ENCODE results near the gene KLF12.

Gene KLF12

DNA sequence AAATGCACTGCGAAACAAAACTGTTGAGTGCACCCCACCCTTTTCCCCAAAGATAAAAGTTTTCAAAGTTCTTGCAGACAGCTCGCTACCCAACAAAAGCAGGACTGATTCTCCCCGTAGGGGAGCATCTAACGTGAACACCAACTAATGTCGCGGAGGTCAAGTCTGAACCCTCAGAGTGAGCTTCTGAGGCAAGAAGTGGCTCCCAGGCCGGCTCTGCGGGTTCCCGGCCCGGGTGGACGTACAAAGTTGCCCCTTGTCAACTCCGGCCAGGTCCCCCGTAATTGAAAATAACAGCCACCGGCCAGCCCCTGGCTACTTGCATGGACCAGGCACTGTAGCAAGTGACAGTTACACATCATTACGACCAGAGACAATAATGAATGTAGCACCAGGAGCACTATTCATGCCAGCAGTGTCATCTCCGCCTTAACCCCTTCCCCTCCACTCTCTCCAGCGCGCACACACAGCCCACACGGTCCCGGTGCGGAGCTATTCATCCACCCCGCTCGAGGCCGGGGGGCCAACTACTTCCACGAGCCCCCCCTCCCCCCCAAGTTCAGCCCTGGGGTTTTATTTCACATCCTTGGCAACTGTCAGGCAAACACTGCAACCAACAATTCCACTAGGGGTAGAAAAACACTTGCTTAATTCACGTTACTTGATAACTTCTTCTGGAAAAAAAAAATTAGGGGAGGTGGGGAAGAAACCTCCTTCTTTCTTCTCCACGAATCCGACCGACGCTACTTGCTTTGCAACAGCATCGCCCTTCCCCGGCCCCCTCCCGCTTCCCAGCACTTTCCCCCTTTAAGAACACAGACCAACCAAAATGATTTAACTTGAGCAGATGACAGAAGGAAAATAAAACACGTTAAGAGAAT is 1.2 kb downstream of the KLF12 start:
- H2AFZ ChIP-seq (ENCODE audit: low read depth, low read length, severe bottlenecking) = peak overlapping the region; percentile 76
- TF ChIP-seq, protein P1, sequence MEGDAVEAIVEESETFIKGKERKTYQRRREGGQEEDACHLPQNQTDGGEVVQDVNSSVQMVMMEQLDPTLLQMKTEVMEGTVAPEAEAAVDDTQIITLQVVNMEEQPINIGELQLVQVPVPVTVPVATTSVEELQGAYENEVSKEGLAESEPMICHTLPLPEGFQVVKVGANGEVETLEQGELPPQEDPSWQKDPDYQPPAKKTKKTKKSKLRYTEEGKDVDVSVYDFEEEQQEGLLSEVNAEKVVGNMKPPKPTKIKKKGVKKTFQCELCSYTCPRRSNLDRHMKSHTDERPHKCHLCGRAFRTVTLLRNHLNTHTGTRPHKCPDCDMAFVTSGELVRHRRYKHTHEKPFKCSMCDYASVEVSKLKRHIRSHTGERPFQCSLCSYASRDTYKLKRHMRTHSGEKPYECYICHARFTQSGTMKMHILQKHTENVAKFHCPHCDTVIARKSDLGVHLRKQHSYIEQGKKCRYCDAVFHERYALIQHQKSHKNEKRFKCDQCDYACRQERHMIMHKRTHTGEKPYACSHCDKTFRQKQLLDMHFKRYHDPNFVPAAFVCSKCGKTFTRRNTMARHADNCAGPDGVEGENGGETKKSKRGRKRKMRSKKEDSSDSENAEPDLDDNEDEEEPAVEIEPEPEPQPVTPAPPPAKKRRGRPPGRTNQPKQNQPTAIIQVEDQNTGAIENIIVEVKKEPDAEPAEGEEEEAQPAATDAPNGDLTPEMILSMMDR (IDR thresholded peaks at IDR 0.05; ENCODE audit: insufficient read depth, low read length, poor library complexity, severe bottlenecking) = no peak
- no peak for TF ChIP-seq EZH2phosphoT487 (conservative IDR thresholded peaks at IDR 0.05; ENCODE audit: low read length)
- no peaks in the 10 kb centered on the region for H3K9me3 ChIP-seq (ENCODE audit: insufficient read depth, low read length)
- H3K9me2 ChIP-seq (replicated peaks; ENCODE audit: insufficient read depth, low read length) = no peaks in the 10 kb centered on the region
- peak overlapping the region; percentile 79 for H3K9ac ChIP-seq (ENCODE audit: low read length)
- H3K4me2 ChIP-seq (ENCODE audit: low read depth, low read length, poor library complexity, severe bottlenecking) = peak overlapping the region; percentile 92
- peak overlapping the region; percentile 69 for H3K27ac ChIP-seq (ENCODE audit: low read depth, low read length)
- peak overlapping the region; percentile 94 for H3K4me3 ChIP-seq (ENCODE audit: insufficient read depth, low read length, poor library complexity, severe bottlenecking)
- H3K36me3 ChIP-seq (ENCODE audit: low read length) = no peaks in the 10 kb centered on the region
- peaks cover 5% of the 10 kb centered on the region for H3F3A ChIP-seq (ENCODE audit: insufficient read depth)
- peaks cover 38% of the 10 kb centered on the region for H3K79me2 ChIP-seq (ENCODE audit: insufficient read depth, low read length)
- no peaks in the 10 kb centered on the region for H4K20me1 ChIP-seq (ENCODE audit: low read depth, low read length)
- H3K27me3 ChIP-seq (ENCODE audit: low read length) = no peaks in the 10 kb centered on the region

DNA sequence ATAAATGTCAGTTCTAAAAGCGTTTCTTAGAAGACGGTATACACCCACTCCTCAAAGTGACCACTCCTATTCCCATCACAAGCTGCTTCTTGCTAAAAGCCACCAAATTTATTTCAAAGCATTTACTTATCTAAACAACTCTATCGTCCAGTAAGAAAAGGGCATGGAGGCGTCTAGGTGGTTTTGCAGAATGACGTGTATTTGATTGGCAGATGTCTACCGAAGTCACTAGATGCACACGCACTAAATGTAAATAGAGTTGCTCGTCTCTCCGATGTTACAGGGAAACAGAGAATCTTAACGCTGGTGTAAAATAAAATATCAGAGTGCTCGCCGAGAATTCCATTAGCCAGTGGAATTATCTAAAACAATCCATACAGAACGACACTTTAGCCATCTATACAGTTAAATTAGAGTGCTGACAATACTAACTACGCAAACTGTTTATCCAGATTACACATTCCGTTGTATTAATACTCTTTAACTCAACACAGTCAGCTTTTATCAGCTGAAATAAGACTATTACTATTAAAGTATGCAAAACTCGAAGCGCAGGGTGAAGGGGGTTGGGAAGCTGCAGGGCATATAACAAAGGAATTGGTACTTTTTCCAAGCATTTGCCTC is 1.9 kb downstream of the KLF12 start:
- TF ChIP-seq, protein P1 (IDR thresholded peaks at IDR 0.05; ENCODE audit: insufficient read depth, low read length, poor library complexity, severe bottlenecking) = no peak
- TF ChIP-seq EZH2phosphoT487 (conservative IDR thresholded peaks at IDR 0.05; ENCODE audit: low read length) = no peak
- Histone ChIP-seq H3K9ac (ENCODE audit: low read length) (peak overlapping the region; percentile 79), H3K36me3 (ENCODE audit: low read length) (no peaks in the 10 kb centered on the region), H3K79me2 (ENCODE audit: insufficient read depth, low read length) (peaks cover 39% of the 10 kb centered on the region), H3K4me2 (ENCODE audit: low read depth, low read length, poor library complexity, severe bottlenecking) (peak overlapping the region; percentile 92), H3F3A (ENCODE audit: insufficient read depth) (peaks cover 4% of the 10 kb centered on the region), H3K9me3 (ENCODE audit: insufficient read depth, low read length) (no peaks in the 10 kb centered on the region), H3K9me2 (replicated peaks; ENCODE audit: insufficient read depth, low read length) (no peaks in the 10 kb centered on the region), H3K4me3 (ENCODE audit: insufficient read depth, low read length, poor library complexity, severe bottlenecking) (peak overlapping the region; percentile 94), H4K20me1 (ENCODE audit: low read depth, low read length) (no peaks in the 10 kb centered on the region), H2AFZ (ENCODE audit: low read depth, low read length, severe bottlenecking) (no peak overlapping the region), H3K27me3 (ENCODE audit: low read length) (no peaks in the 10 kb centered on the region), H3K27ac (ENCODE audit: low read depth, low read length) (no peak overlapping the region)

DNA sequence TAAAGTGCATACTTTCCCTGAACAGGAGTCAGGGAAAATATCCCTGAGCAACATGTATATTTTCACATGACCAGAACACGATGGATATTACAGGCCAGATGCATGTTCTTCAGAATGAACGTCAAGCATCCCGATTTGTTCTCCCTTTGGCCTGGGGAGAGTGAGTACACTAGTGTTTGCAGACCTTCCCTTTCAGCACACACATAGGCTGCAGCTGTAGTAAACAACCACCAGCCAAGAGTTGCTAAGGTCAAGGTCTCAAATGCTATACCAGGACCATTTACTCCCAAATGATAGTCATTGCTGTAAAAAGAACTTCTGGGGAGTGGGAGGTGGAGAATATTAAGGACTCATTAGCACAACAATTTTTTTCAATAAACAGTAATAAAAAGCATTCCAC is 3.0 kb downstream of the KLF12 start:
- Histone ChIP-seq H3K9me3 (ENCODE audit: insufficient read depth, low read length) (no peaks in the 10 kb centered on the region), H3K4me3 (ENCODE audit: insufficient read depth, low read length, poor library complexity, severe bottlenecking) (no peak overlapping the region), H3K79me2 (ENCODE audit: insufficient read depth, low read length) (peaks cover 45% of the 10 kb centered on the region), H2AFZ (ENCODE audit: low read depth, low read length, severe bottlenecking) (no peak overlapping the region), H3K4me2 (ENCODE audit: low read depth, low read length, poor library complexity, severe bottlenecking) (peak overlapping the region; percentile 92), H3K27ac (ENCODE audit: low read depth, low read length) (no peak overlapping the region), H3F3A (ENCODE audit: insufficient read depth) (no peaks in the 10 kb centered on the region), H3K9ac (ENCODE audit: low read length) (no peak overlapping the region), H3K27me3 (ENCODE audit: low read length) (no peaks in the 10 kb centered on the region), H3K36me3 (ENCODE audit: low read length) (no peaks in the 10 kb centered on the region), H3K9me2 (replicated peaks; ENCODE audit: insufficient read depth, low read length) (no peaks in the 10 kb centered on the region), H4K20me1 (ENCODE audit: low read depth, low read length) (no peaks in the 10 kb centered on the region)
- TF ChIP-seq, protein P1 (IDR thresholded peaks at IDR 0.05; ENCODE audit: insufficient read depth, low read length, poor library complexity, severe bottlenecking) = no peak
- no peak for TF ChIP-seq EZH2phosphoT487 (conservative IDR thresholded peaks at IDR 0.05; ENCODE audit: low read length)

Data from SU-DHL-6 (cell line).